Measurements from ENCODE around the gene OR1K1. TPM values are rescaled to one million over a fixed set of nuclear protein-coding genes. Genes with fewer than 3 reads are reported as not detected.

OR1K1 gene, protein sequence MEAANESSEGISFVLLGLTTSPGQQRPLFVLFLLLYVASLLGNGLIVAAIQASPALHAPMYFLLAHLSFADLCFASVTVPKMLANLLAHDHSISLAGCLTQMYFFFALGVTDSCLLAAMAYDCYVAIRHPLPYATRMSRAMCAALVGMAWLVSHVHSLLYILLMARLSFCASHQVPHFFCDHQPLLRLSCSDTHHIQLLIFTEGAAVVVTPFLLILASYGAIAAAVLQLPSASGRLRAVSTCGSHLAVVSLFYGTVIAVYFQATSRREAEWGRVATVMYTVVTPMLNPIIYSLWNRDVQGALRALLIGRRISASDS
- not detected for total RNA-seq

DNA sequence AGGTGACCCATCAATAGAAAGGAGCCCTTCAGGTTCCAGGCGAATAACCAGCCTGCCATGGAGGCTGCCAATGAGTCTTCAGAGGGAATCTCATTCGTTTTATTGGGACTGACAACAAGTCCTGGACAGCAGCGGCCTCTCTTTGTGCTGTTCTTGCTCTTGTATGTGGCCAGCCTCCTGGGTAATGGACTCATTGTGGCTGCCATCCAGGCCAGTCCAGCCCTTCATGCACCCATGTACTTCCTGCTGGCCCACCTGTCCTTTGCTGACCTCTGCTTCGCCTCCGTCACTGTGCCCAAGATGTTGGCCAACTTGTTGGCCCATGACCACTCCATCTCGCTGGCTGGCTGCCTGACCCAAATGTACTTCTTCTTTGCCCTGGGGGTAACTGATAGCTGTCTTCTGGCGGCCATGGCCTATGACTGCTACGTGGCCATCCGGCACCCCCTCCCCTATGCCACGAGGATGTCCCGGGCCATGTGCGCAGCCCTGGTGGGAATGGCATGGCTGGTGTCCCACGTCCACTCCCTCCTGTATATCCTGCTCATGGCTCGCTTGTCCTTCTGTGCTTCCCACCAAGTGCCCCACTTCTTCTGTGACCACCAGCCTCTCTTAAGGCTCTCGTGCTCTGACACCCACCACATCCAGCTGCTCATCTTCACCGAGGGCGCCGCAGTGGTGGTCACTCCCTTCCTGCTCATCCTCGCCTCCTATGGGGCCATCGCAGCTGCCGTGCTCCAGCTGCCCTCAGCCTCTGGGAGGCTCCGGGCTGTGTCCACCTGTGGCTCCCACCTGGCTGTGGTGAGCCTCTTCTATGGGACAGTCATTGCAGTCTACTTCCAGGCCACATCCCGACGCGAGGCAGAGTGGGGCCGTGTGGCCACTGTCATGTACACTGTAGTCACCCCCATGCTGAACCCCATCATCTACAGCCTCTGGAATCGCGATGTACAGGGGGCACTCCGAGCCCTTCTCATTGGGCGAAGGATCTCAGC lies at the start of gene OR1K1:
Gene OR1K1 (plus strand): TSS at position 58 of the 995 bp plus-strand sequence. CDS start 0 bp downstream, at position 58.

DNA sequence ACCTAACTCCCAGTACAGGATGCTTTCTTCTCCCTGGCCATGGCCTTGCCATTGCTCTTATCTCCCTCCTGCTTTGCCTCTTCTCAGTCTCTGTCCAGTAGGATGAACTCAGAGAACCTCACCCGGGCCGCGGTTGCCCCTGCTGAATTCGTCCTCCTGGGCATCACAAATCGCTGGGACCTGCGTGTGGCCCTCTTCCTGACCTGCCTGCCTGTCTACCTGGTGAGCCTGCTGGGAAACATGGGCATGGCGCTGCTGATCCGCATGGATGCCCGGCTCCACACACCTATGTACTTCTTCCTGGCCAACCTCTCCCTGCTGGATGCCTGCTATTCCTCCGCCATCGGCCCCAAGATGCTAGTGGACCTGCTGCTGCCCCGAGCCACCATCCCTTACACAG lies 11.1 kb upstream of the OR1K1 start, which contains the start of gene OR5C1:
Gene OR5C1 (plus strand): TSS at position 103 of the 400 bp plus-strand sequence. CDS start 0 bp downstream, at position 103.

Other genes starting within 250 kb of the OR1K1 start
- not detected for gene OR1N2, start 247.0 kb upstream of the OR1K1 start, total RNA-seq
- gene OR1L8, start 216.7 kb upstream of the OR1K1 start, total RNA-seq, result not detected
- gene OR1Q1, start 185.4 kb upstream of the OR1K1 start, total RNA-seq, result not detected
- gene OR1B1, start 142.5 kb upstream of the OR1K1 start, total RNA-seq, result not detected
- not detected for gene OR1L1, start 138.4 kb upstream of the OR1K1 start, total RNA-seq
- not detected for gene OR1L3, start 125.0 kb upstream of the OR1K1 start, total RNA-seq
- gene OR1L4, start 76.1 kb upstream of the OR1K1 start, total RNA-seq, result not detected
- not detected for gene OR1L6, start 57.8 kb upstream of the OR1K1 start, total RNA-seq
- gene OR5C1, start 11.2 kb upstream of the OR1K1 start, total RNA-seq, result not detected
- 51.2 TPM for gene PDCL, start 28.5 kb downstream of the OR1K1 start, total RNA-seq
- 98.5 TPM for gene RC3H2, start 105.2 kb downstream of the OR1K1 start, total RNA-seq
- gene ZBTB6, start 113.2 kb downstream of the OR1K1 start, total RNA-seq, result 55.4 TPM
- gene ZBTB26, start 131.4 kb downstream of the OR1K1 start, total RNA-seq, result 10.4 TPM
- gene RABGAP1, start 140.9 kb downstream of the OR1K1 start, total RNA-seq, result 113 TPM
- 14.3 TPM for gene GPR21, start 233.5 kb downstream of the OR1K1 start, total RNA-seq

Data from diencephalon (tissue), 1 donor.